Measurements from ENCODE around the gene RFX5.

RFX5 gene

GRCh38 chr1:151327223-151327902, 19.7 kb downstream of the RFX5 start, which contains the start of gene PI4KB:
PI4KB (minus strand) TSS chr1:151327416; CDS start chr1:151316481, 10,935 bp downstream.
- no peak for TF ChIP-seq CTCF (IDR thresholded peaks at IDR 0.05; ENCODE audit: low read depth, low read length)
- peak within 1 kb of the TSS; percentile 54 for H3K4me3 ChIP-seq (ENCODE audit: low read depth, low read length)
- H3K27me3 ChIP-seq (ENCODE audit: insufficient read depth, low read depth, severe bottlenecking): no peaks in the 10 kb centered on the region
- no peaks in the 10 kb centered on the region for H3K9me3 ChIP-seq (ENCODE audit: severe bottlenecking)
- H3K27ac ChIP-seq: peak within 1 kb of the TSS; percentile 100
- peak; percentile 100 for DNase-seq
- H3K36me3 ChIP-seq: peaks cover 42% of the 10 kb centered on the region

GRCh38 chr1:151326619-151327222, 20.3 kb downstream of the RFX5 start:
- no peaks in the 10 kb centered on the region for H3K9me3 ChIP-seq (ENCODE audit: severe bottlenecking)
- no peaks in the 10 kb centered on the region for H3K27me3 ChIP-seq (ENCODE audit: insufficient read depth, low read depth, severe bottlenecking)
- H3K4me3 ChIP-seq (ENCODE audit: low read depth, low read length): peak overlapping the region; percentile 54
- no peak for TF ChIP-seq CTCF (IDR thresholded peaks at IDR 0.05; ENCODE audit: low read depth, low read length)
- H3K27ac ChIP-seq: peak overlapping the region; percentile 100
- peak; percentile 70 for DNase-seq
- H3K36me3 ChIP-seq: peaks cover 48% of the 10 kb centered on the region

- Histone ChIP-seq H3K27ac (no peak overlapping the region), H3K27me3 (ENCODE audit: insufficient read depth, low read depth, severe bottlenecking) (no peaks in the 10 kb centered on the region), H3K4me3 (ENCODE audit: low read depth, low read length) (peak overlapping the region; percentile 54), H3K9me3 (ENCODE audit: severe bottlenecking) (no peaks in the 10 kb centered on the region), H3K36me3 (peaks cover 55% of the 10 kb centered on the region)
- TF ChIP-seq CTCF (IDR thresholded peaks at IDR 0.05; ENCODE audit: low read depth, low read length): no peak
- DNase-seq: no peak
These were observed 21.2 kb downstream of the RFX5 start for GRCh38 chr1:151325646-151326429.

- peaks cover 61% of the 10 kb centered on the region for H3K36me3 ChIP-seq
- no peak for TF ChIP-seq CTCF (IDR thresholded peaks at IDR 0.05; ENCODE audit: low read depth, low read length)
- H3K4me3 ChIP-seq (ENCODE audit: low read depth, low read length): no peak overlapping the region
- DNase-seq: no peak
- H3K9me3 ChIP-seq (ENCODE audit: severe bottlenecking): no peaks in the 10 kb centered on the region
- H3K27ac ChIP-seq: no peak overlapping the region
- no peaks in the 10 kb centered on the region for H3K27me3 ChIP-seq (ENCODE audit: insufficient read depth, low read depth, severe bottlenecking)
These were observed 21.8 kb downstream of the RFX5 start for GRCh38 chr1:151325231-151325630.

GRCh38 chr1:151324390-151324930, 22.6 kb downstream of the RFX5 start:
- H3K27me3 ChIP-seq (ENCODE audit: insufficient read depth, low read depth, severe bottlenecking): no peaks in the 10 kb centered on the region
- peaks cover 69% of the 10 kb centered on the region for H3K36me3 ChIP-seq
- no peaks in the 10 kb centered on the region for H3K9me3 ChIP-seq (ENCODE audit: severe bottlenecking)
- no peak overlapping the region for H3K4me3 ChIP-seq (ENCODE audit: low read depth, low read length)
- DNase-seq: no peak
- TF ChIP-seq CTCF (IDR thresholded peaks at IDR 0.05; ENCODE audit: low read depth, low read length): no peak
- no peak overlapping the region for H3K27ac ChIP-seq

All from WERI-Rb-1 (cell line).